Measurements from ENCODE around the gene KAT6B. TPM values are rescaled to one million over a fixed set of nuclear protein-coding genes. Genes with fewer than 3 reads are reported as not detected.

The KAT6B gene
- total and polyA plus RNA-seq, 10 of the 15 experiments (the other 5 are each of a cell fraction or from before 2014, with no cell fraction given): 2.7 to 22.6 (median 15.7) TPM

DNA sequence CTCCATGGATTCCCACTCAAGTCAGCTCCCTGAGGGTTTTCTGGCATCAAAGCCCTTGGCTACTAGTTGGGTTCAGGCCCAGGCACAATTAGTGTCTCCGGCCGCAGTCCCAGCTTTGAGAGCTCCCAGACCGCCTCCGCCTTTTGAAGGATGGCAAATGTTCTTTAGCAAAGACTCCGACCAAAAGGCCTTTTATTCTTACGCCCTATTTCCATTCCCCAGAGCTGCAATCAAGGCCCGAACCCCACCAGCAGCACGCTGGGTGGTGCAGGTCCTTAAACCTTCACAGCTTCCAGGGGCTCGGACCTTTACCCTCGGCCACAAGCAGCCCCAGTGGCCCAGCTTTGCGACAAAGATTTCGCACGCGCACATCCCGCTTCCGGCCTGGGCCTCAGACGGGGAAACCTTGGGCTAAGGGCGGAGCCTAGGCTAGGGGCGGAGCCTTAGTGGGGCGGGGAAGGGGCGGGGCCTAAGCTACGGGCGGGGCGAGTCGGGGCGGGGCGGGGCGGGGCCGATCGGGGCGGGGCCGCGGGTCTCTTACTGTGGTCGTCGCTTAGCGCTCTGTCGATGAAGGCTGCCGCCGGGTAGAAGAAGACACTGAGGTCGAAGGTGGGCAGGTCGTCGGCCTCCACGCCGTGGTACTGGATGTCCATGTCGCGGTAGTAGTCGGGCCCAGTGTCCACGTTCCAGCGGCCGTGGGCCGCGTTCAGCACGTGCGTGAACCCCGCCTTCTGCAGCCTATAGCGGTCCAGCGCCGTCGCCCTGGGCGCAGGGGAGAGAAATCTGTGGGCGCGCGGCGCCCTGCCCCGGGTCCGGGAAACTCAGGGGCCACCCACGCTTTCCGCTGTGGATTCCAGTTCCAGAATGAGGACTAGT lies 217.1 kb downstream of the KAT6B start (continued):
- TF ChIP-seq, protein P1, sequence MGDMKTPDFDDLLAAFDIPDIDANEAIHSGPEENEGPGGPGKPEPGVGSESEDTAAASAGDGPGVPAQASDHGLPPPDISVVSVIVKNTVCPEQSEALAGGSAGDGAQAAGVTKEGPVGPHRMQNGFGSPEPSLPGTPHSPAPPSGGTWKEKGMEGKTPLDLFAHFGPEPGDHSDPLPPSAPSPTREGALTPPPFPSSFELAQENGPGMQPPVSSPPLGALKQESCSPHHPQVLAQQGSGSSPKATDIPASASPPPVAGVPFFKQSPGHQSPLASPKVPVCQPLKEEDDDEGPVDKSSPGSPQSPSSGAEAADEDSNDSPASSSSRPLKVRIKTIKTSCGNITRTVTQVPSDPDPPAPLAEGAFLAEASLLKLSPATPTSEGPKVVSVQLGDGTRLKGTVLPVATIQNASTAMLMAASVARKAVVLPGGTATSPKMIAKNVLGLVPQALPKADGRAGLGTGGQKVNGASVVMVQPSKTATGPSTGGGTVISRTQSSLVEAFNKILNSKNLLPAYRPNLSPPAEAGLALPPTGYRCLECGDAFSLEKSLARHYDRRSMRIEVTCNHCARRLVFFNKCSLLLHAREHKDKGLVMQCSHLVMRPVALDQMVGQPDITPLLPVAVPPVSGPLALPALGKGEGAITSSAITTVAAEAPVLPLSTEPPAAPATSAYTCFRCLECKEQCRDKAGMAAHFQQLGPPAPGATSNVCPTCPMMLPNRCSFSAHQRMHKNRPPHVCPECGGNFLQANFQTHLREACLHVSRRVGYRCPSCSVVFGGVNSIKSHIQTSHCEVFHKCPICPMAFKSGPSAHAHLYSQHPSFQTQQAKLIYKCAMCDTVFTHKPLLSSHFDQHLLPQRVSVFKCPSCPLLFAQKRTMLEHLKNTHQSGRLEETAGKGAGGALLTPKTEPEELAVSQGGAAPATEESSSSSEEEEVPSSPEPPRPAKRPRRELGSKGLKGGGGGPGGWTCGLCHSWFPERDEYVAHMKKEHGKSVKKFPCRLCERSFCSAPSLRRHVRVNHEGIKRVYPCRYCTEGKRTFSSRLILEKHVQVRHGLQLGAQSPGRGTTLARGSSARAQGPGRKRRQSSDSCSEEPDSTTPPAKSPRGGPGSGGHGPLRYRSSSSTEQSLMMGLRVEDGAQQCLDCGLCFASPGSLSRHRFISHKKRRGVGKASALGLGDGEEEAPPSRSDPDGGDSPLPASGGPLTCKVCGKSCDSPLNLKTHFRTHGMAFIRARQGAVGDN (IDR thresholded peaks at IDR 0.05): 0 out of 2 replicates have a peak, but pooled peaks have one; percentile 7
- TF ChIP-seq POU2F2 (IDR thresholded peaks at IDR 0.05; ENCODE audit: borderline replicate concordance, low read depth, low read length): no peak
- TF ChIP-seq TCF3 (IDR thresholded peaks at IDR 0.05; ENCODE audit: borderline replicate concordance, insufficient read depth, low read depth, low read length): no peak
- TF ChIP-seq EGR1 (IDR thresholded peaks at IDR 0.05; ENCODE audit: borderline replicate concordance in 1 of 2, low read depth in 2 of 2, low read length in 2 of 2): peak in 1 of 2 experiments; percentile 48; a peak in 1 of 3 replicates
- TF ChIP-seq ZNF24 (IDR thresholded peaks at IDR 0.05): no peak
- no peak for TF ChIP-seq KAT2A (conservative IDR thresholded peaks at IDR 0.05; ENCODE audit: control insufficient read depth, low read depth, low read length)
- no peak for TF ChIP-seq PAX8 (IDR thresholded peaks at IDR 0.05)
- TF ChIP-seq, protein P2, sequence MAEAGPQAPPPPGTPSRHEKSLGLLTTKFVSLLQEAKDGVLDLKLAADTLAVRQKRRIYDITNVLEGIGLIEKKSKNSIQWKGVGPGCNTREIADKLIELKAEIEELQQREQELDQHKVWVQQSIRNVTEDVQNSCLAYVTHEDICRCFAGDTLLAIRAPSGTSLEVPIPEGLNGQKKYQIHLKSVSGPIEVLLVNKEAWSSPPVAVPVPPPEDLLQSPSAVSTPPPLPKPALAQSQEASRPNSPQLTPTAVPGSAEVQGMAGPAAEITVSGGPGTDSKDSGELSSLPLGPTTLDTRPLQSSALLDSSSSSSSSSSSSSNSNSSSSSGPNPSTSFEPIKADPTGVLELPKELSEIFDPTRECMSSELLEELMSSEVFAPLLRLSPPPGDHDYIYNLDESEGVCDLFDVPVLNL (IDR thresholded peaks at IDR 0.05; ENCODE audit: low read depth, low read length): no peak
- no peak for TF ChIP-seq ZNF384 (IDR thresholded peaks at IDR 0.05; ENCODE audit: borderline replicate concordance, low read depth, low read length)
- TF ChIP-seq POLR2A (IDR thresholded peaks at IDR 0.05; ENCODE audit: low read depth, low read length): peak; percentile 37; the same call in 1 of the 2 replicates
- TF ChIP-seq MYB (IDR thresholded peaks at IDR 0.05; ENCODE audit: borderline replicate concordance, low read depth, low read length): no peak
